VCaP (cell line): ENCODE measurements around the gene DNAJC16.

Source experiments
- H3K27ac ChIP-seq: fragments of 450-650 bp; 2 replicates; pipeline ENCODE4 v1.5.1; 2017
- CTCF ChIP-seq: fragments of 450-650 bp; conservative IDR thresholded peaks from 2 replicates; pipeline ENCODE4 v1.5.1; 2017; ENCODE audit warnings: mild to moderate bottlenecking, moderate library complexity

The DNAJC16 gene

DNA sequence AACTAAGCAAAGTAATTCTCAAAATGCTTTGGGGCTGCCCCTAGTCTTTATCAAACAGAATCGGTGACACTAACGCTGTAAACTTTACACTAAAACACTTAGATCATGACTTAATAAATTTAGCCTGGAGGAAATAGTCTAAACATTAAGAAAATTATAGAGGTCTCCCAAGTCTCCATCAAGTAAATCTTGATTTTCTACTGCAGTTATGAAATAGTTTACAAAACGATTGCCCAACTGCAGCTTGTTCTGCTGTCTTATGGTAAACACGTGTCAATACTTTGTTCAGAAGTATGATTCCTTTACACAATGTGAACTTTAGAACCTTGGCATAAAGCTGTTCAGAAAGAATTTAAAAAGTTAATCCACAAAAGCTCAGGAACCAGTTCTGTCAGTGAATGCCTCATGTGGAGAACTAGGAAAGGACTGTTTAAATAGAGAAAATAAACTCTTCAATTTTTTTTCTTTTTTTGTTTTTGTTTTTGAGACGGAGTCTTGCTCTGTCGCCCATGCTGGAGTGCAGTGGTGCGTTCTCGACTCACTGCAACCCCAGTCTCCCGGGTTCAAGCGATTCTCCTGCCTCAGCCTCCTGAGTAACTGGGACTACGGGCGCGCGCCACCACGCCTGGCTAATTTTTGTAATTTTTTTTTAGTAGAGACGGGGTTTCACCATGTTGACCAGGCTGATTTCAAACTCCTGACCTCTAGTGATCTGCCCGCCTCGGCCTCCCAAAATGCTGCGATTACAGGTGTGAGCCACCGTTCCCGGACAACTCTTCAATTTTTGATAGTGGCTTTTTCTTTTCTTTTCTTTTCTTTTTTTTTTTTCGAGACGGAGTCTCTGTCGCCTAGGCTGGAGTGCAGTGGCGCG, 92.2 kb downstream of the DNAJC16 start:
- no peak for TF ChIP-seq CTCF
- H3K27ac ChIP-seq = peak overlapping the region; percentile 98

- TF ChIP-seq CTCF = no peak
- H3K27ac ChIP-seq = peak overlapping the region; percentile 98
Measured at GRCh38 chr1:15620155-15620545, 93.5 kb downstream of the DNAJC16 start.

DNA sequence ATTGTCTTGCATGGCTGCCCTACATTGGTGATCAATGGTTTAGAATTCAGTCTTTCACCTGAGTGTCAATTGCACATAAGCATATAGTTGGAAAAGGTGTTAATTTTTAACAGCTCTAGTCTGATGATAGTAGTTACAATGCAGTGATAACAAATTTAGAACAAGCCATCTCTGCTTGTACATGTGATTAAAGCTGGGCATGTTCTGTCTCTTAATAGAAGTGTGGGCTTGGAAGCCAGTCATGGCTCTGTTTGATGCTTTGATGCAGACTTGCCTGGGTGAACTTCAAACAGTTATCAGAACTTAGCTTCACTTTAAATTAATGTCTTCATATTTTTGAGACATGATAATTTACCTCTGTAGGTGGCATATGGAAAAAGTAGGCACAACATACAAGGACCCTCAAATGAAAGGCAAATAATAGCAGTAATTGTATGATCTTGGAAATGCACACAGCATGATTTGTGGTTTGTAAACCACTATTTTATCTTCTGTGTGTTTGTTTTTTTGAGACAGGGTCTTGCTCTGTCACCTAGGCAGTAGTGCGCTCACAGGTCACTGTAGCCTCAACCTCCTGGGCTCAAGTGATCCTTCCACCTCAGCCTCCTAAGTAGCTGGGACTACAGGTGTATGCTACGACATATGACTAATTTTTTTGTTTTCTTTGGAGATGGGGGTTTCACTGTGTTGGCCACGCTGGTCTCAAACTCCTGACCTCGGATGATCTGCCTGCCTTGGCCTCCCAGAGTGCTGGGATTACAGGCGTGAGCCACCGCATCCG, 94.4 kb downstream of the DNAJC16 start:
- H3K27ac ChIP-seq = peak overlapping the region; percentile 98; the same call in 1 of the 2 replicates
- TF ChIP-seq CTCF = no peak

DNA sequence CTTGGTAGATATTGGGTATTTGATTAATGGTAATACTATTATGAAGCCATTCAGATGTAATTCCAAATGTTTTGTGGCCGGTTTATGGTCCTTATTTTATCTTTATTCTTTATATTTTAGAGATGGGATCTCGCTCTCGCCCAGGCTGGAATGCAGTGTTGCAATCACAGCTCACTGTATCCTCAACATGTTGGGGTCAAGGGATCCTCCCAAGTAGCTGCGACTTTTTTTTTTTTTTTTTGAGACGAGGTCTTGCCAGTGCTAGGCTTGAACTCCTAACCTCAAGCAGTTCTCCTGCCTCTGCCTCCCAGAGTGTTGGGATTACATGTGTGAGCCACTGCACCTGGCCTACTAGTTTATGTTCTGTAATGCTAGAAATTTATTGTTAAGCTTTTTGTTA, 95.3 kb downstream of the DNAJC16 start:
- H3K27ac ChIP-seq = no peak overlapping the region
- no peak for TF ChIP-seq CTCF

DNA sequence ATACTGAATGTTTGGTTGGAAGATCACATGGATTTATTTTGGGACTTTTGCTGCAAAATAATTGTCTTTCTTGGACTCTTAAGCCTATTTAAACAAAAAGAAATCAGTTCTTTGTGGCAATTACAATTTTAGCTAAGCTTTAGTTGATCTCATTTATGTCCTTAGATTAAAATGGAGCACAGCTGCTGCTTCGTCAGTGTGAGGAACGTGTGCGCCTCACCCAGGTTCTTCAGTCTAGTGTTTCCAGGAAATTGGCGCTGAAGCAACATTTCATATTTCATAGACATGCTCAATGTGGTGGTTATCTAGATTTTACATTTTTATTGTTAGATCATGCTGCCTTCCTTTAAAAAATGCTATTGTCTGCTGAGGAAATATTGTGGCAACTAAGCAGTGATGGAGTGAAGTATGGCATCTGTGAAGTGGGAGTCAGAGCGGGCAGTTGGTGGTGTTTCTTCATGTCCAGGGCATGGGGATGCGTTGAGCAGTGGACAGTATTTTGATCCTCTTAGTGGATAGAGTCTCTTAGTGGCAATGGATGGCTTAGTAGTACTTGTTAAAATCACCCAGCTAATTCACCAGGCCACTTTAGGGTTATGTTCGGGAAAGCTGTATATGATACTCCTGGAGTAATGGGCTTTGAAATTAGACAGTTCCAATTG, 96.2 kb downstream of the DNAJC16 start:
- no peak overlapping the region for H3K27ac ChIP-seq
- TF ChIP-seq CTCF = no peak

DNA sequence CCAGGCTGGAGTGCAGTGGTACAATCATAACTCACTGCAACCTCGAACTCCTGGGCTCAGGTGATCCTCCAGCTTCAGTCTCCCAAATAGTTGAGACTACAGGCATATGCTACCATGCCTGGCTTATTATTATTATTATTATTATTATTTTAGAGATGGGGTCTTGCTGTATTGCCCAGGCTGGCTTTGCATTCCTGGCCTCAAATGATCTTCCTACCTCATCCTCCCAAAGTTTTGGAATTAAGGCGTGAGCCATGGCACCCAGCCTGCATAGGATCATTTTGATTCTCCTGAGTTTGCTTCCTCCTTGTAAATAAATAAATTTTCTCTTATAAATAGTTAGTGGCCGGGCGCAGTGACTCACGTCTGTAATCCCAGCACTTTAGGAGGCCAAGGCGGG, 96.8 kb downstream of the DNAJC16 start:
- no peak overlapping the region for H3K27ac ChIP-seq
- TF ChIP-seq CTCF = no peak

- TF ChIP-seq CTCF = no peak
Measured at GRCh38 chr1:15624133-15624714, 97.6 kb downstream of the DNAJC16 start.

More at GRCh38 chr1:15624133-15624714, 97.6 kb downstream of the DNAJC16 start:
- H3K27ac ChIP-seq = peak overlapping the region; percentile 59; the same call in 1 of the 2 replicates
